ENCODE measurements around the gene POC5. TPM values are rescaled to one million over a fixed set of nuclear protein-coding genes. Genes with fewer than 3 reads are reported as not detected.

Gene POC5
- total and polyA plus RNA-seq, 2 experiments from 2014 or later, result 4.6 to 19.2 TPM

GRCh38 chr5:75639535-75640311 is 77.5 kb downstream of the POC5 start:
- H3K27me3 ChIP-seq, result no peaks in the 10 kb centered on the region
- H3K79me2 ChIP-seq, result no peaks in the 10 kb centered on the region
- H3K36me3 ChIP-seq (replicated peaks; ENCODE audit: insufficient read depth, low read depth), result no peaks in the 10 kb centered on the region
- H4K20me1 ChIP-seq (ENCODE audit: insufficient read depth, poor library complexity, severe bottlenecking), result no peaks in the 10 kb centered on the region
- H2AFZ ChIP-seq, result no peak overlapping the region
- no peaks in the 10 kb centered on the region for H3K4me1 ChIP-seq (ENCODE audit: insufficient read depth)
- H3K27ac ChIP-seq, result no peak overlapping the region
- no peak overlapping the region for H3K4me2 ChIP-seq
- TF ChIP-seq CTCF (IDR thresholded peaks at IDR 0.05; ENCODE audit: poor library complexity) (no peak), EZH2 (IDR thresholded peaks at IDR 0.05; ENCODE audit: borderline replicate concordance) (no peak), EZH2phosphoT487 (IDR thresholded peaks at IDR 0.05; ENCODE audit: low read depth, severe bottlenecking, unreplicated experiment) (no peak)
- H3K4me3 ChIP-seq, result no peak overlapping the region
- DNase-seq (ENCODE audit: low spot score), result no peak
- no peaks in the 10 kb centered on the region for H3K9me2 ChIP-seq (replicated peaks; ENCODE audit: insufficient read depth)
- 95% methylated on average over 3 of the region's 3 CpGs for WGBS (ENCODE audit: low lambda C conversion rate, missing lambda C conversion rate)
- H3K9me3 ChIP-seq (ENCODE audit: low read depth), result no peaks in the 10 kb centered on the region

- H3K27me3 ChIP-seq, result no peaks in the 10 kb centered on the region
- TF ChIP-seq CTCF (IDR thresholded peaks at IDR 0.05; ENCODE audit: poor library complexity), result no peak
- TF ChIP-seq EZH2phosphoT487 (IDR thresholded peaks at IDR 0.05; ENCODE audit: low read depth, severe bottlenecking, unreplicated experiment), result no peak
- TF ChIP-seq EZH2 (IDR thresholded peaks at IDR 0.05; ENCODE audit: borderline replicate concordance), result no peak
- H3K36me3 ChIP-seq (replicated peaks; ENCODE audit: insufficient read depth, low read depth), result no peaks in the 10 kb centered on the region
- DNase-seq (ENCODE audit: low spot score), result no peak
- no peaks in the 10 kb centered on the region for H3K9me2 ChIP-seq (replicated peaks; ENCODE audit: insufficient read depth)
- 54% methylated on average over 1 of the region's 1 CpG for WGBS (ENCODE audit: low lambda C conversion rate, missing lambda C conversion rate)
- H4K20me1 ChIP-seq (ENCODE audit: insufficient read depth, poor library complexity, severe bottlenecking), result no peaks in the 10 kb centered on the region
- no peak overlapping the region for H2AFZ ChIP-seq
- no peak overlapping the region for H3K27ac ChIP-seq
- no peaks in the 10 kb centered on the region for H3K79me2 ChIP-seq
- no peak overlapping the region for H3K4me2 ChIP-seq
- H3K4me1 ChIP-seq (ENCODE audit: insufficient read depth), result no peaks in the 10 kb centered on the region
- no peaks in the 10 kb centered on the region for H3K9me3 ChIP-seq (ENCODE audit: low read depth)
- no peak overlapping the region for H3K4me3 ChIP-seq
Observed at GRCh38 chr5:75637949-75638348, 79.3 kb downstream of the POC5 start.

GRCh38 chr5:75632321-75632720 is 84.9 kb downstream of the POC5 start:
- Histone ChIP-seq H4K20me1 (ENCODE audit: insufficient read depth, poor library complexity, severe bottlenecking) (no peaks in the 10 kb centered on the region), H3K27me3 (no peaks in the 10 kb centered on the region), H2AFZ (no peak overlapping the region), H3K79me2 (no peaks in the 10 kb centered on the region), H3K36me3 (replicated peaks; ENCODE audit: insufficient read depth, low read depth) (no peaks in the 10 kb centered on the region), H3K27ac (no peak overlapping the region), H3K9me3 (ENCODE audit: low read depth) (no peaks in the 10 kb centered on the region), H3K4me1 (ENCODE audit: insufficient read depth) (no peaks in the 10 kb centered on the region), H3K4me3 (no peak overlapping the region), H3K4me2 (no peak overlapping the region), H3K9me2 (replicated peaks; ENCODE audit: insufficient read depth) (no peaks in the 10 kb centered on the region)
- 100% methylated on average over 1 of the region's 1 CpG for WGBS (ENCODE audit: low lambda C conversion rate, missing lambda C conversion rate)
- no peak for TF ChIP-seq EZH2phosphoT487 (IDR thresholded peaks at IDR 0.05; ENCODE audit: low read depth, severe bottlenecking, unreplicated experiment)
- no peak for TF ChIP-seq EZH2 (IDR thresholded peaks at IDR 0.05; ENCODE audit: borderline replicate concordance)
- DNase-seq (ENCODE audit: low spot score), result no peak

- 87% methylated on average over 2 of the region's 2 CpGs for WGBS (ENCODE audit: low lambda C conversion rate, missing lambda C conversion rate)
- TF ChIP-seq CTCF (IDR thresholded peaks at IDR 0.05; ENCODE audit: poor library complexity) (no peak), EZH2phosphoT487 (IDR thresholded peaks at IDR 0.05; ENCODE audit: low read depth, severe bottlenecking, unreplicated experiment) (no peak)
Observed at GRCh38 chr5:75630875-75631274, 86.4 kb downstream of the POC5 start.

More at GRCh38 chr5:75630875-75631274, 86.4 kb downstream of the POC5 start:
- no peaks in the 10 kb centered on the region for H3K4me1 ChIP-seq (ENCODE audit: insufficient read depth)
- H3K9me2 ChIP-seq (replicated peaks; ENCODE audit: insufficient read depth), result no peaks in the 10 kb centered on the region
- no peaks in the 10 kb centered on the region for H3K36me3 ChIP-seq (replicated peaks; ENCODE audit: insufficient read depth, low read depth)
- H3K27me3 ChIP-seq, result no peaks in the 10 kb centered on the region
- H3K27ac ChIP-seq, result no peak overlapping the region
- no peaks in the 10 kb centered on the region for H3K79me2 ChIP-seq
- no peaks in the 10 kb centered on the region for H4K20me1 ChIP-seq (ENCODE audit: insufficient read depth, poor library complexity, severe bottlenecking)
- H2AFZ ChIP-seq, result no peak overlapping the region
- no peak overlapping the region for H3K4me3 ChIP-seq
- no peak overlapping the region for H3K4me2 ChIP-seq
- H3K9me3 ChIP-seq (ENCODE audit: low read depth), result no peaks in the 10 kb centered on the region
- no peak for DNase-seq (ENCODE audit: low spot score)

Measured in hepatocyte (in vitro differentiated cells).